ENCODE data around the gene CPN2.

The CPN2 gene

GRCh38 chr3:194381460-194381875, 30.3 kb upstream of the CPN2 start:
- DNase-seq (no peak), ATAC-seq (no peak)

- DNase-seq (no peak), ATAC-seq (no peak)
These were observed 29.2 kb upstream of the CPN2 start for GRCh38 chr3:194380326-194380725.

GRCh38 chr3:194379651-194380050, 28.5 kb upstream of the CPN2 start:
- no peak for DNase-seq

GRCh38 chr3:194379231-194379630, 28.1 kb upstream of the CPN2 start:
- no peak for DNase-seq

More at GRCh38 chr3:194379651-194380050, 28.5 kb upstream of the CPN2 start:
- ATAC-seq, result no peak

GRCh38 chr3:194377708-194378107, 26.6 kb upstream of the CPN2 start:
- ATAC-seq (no peak), DNase-seq (no peak)

More at GRCh38 chr3:194379231-194379630, 28.1 kb upstream of the CPN2 start:
- no peak for ATAC-seq

- DNase-seq (no peak), ATAC-seq (no peak)
These were observed 25.1 kb upstream of the CPN2 start for GRCh38 chr3:194376241-194376560.

GRCh38 chr3:194375473-194376240, 24.5 kb upstream of the CPN2 start:
- ATAC-seq, result no peak
- DNase-seq, result no peak

- no peak for ATAC-seq
These were observed 23.8 kb upstream of the CPN2 start for GRCh38 chr3:194374935-194375334.

GRCh38 chr3:194373899-194374298, 22.8 kb upstream of the CPN2 start:
- ATAC-seq, result no peak
- DNase-seq, result no peak

More at GRCh38 chr3:194374935-194375334, 23.8 kb upstream of the CPN2 start:
- DNase-seq, result no peak

GRCh38 chr3:194373028-194373427, 21.9 kb upstream of the CPN2 start:
- ATAC-seq (no peak), DNase-seq (no peak)

GRCh38 chr3:194370753-194371152, 19.6 kb upstream of the CPN2 start:
- no peak for ATAC-seq
- DNase-seq, result no peak

GRCh38 chr3:194369522-194370279, 18.6 kb upstream of the CPN2 start, which contains the start of gene LRRC15:
LRRC15 (minus strand) TSS chr3:194369743; CDS start chr3:194361043, 8,700 bp downstream.
- no peak for DNase-seq
- no peak for ATAC-seq

- no peak for DNase-seq
- no peak for ATAC-seq
These were observed 17.8 kb upstream of the CPN2 start for GRCh38 chr3:194368918-194369317.

GRCh38 chr3:194367992-194368841, 17.1 kb upstream of the CPN2 start:
- no peak for DNase-seq
- no peak for ATAC-seq

GRCh38 chr3:194365978-194366490, 14.9 kb upstream of the CPN2 start:
- DNase-seq (no peak), ATAC-seq (no peak)

GRCh38 chr3:194365526-194365925, 14.4 kb upstream of the CPN2 start:
- no peak for ATAC-seq
- no peak for DNase-seq

- no peak for DNase-seq
- ATAC-seq, result no peak
These were observed 13.7 kb upstream of the CPN2 start for GRCh38 chr3:194364652-194365434.

- no peak for ATAC-seq
- DNase-seq, result no peak
These were observed 13.2 kb upstream of the CPN2 start for GRCh38 chr3:194364314-194364651.

GRCh38 chr3:194360568-194360967, 9.4 kb upstream of the CPN2 start:
- no peak for DNase-seq
- ATAC-seq, result no peak

- no peak for ATAC-seq
- no peak for DNase-seq
These were observed 6.6 kb upstream of the CPN2 start for GRCh38 chr3:194357681-194358080.

GRCh38 chr3:194355379-194355778, 4.3 kb upstream of the CPN2 start:
- ATAC-seq, result no peak
- DNase-seq, result no peak

- DNase-seq (no peak), ATAC-seq (no peak)
These were observed 3.2 kb upstream of the CPN2 start for GRCh38 chr3:194354315-194354714.
